ENCODE measurements around the gene ATP6V1A.

ATP6V1A gene

GRCh38 chr3:113825090-113825489 lies 78.3 kb downstream of the ATP6V1A start:
- TF ChIP-seq CTCF (IDR thresholded peaks at IDR 0.05; ENCODE audit: poor library complexity, severe bottlenecking), result no peak
- no peaks in the 10 kb centered on the region for H3K9me3 ChIP-seq (ENCODE audit: severe bottlenecking)
- H3K4me1 ChIP-seq (ENCODE audit: insufficient read depth, poor library complexity, severe bottlenecking), result peaks cover 1% of the 10 kb centered on the region
- H3K27me3 ChIP-seq (ENCODE audit: insufficient read depth, poor library complexity, severe bottlenecking), result no peaks in the 10 kb centered on the region
- ATAC-seq (ENCODE audit: low read depth) (peak; percentile 19; the same call in 1 of the 3 replicates), DNase-seq (ENCODE audit: low spot score) (no peak)
- no peaks in the 10 kb centered on the region for H3K36me3 ChIP-seq (ENCODE audit: low read depth)
- no peak overlapping the region for H3K27ac ChIP-seq (ENCODE audit: poor library complexity, severe bottlenecking)
- H3K4me3 ChIP-seq (ENCODE audit: severe bottlenecking), result no peak overlapping the region

GRCh38 chr3:113828600-113828999 lies 81.8 kb downstream of the ATP6V1A start:
- Histone ChIP-seq H3K4me3 (ENCODE audit: severe bottlenecking) (no peak overlapping the region), H3K36me3 (ENCODE audit: low read depth) (no peaks in the 10 kb centered on the region), H3K9me3 (ENCODE audit: severe bottlenecking) (no peaks in the 10 kb centered on the region), H3K27ac (ENCODE audit: poor library complexity, severe bottlenecking) (no peak overlapping the region), H3K27me3 (ENCODE audit: insufficient read depth, poor library complexity, severe bottlenecking) (no peaks in the 10 kb centered on the region), H3K4me1 (ENCODE audit: insufficient read depth, poor library complexity, severe bottlenecking) (peaks cover 11% of the 10 kb centered on the region)
- ATAC-seq (ENCODE audit: low read depth) (no peak), DNase-seq (ENCODE audit: low spot score) (no peak)
- TF ChIP-seq CTCF (IDR thresholded peaks at IDR 0.05; ENCODE audit: poor library complexity, severe bottlenecking), result no peak

GRCh38 chr3:113829576-113830354 lies 82.9 kb downstream of the ATP6V1A start:
- H3K27ac ChIP-seq (ENCODE audit: poor library complexity, severe bottlenecking), result peak overlapping the region; percentile 67
- H3K4me1 ChIP-seq (ENCODE audit: insufficient read depth, poor library complexity, severe bottlenecking), result peaks cover 11% of the 10 kb centered on the region
- ATAC-seq (ENCODE audit: low read depth), result no peak
- no peak for TF ChIP-seq CTCF (IDR thresholded peaks at IDR 0.05; ENCODE audit: poor library complexity, severe bottlenecking)
- no peaks in the 10 kb centered on the region for H3K27me3 ChIP-seq (ENCODE audit: insufficient read depth, poor library complexity, severe bottlenecking)
- no peaks in the 10 kb centered on the region for H3K9me3 ChIP-seq (ENCODE audit: severe bottlenecking)
- H3K36me3 ChIP-seq (ENCODE audit: low read depth), result no peaks in the 10 kb centered on the region
- no peak for DNase-seq (ENCODE audit: low spot score)
- H3K4me3 ChIP-seq (ENCODE audit: severe bottlenecking), result no peak overlapping the region

- Histone ChIP-seq H3K4me3 (ENCODE audit: severe bottlenecking) (no peak overlapping the region), H3K4me1 (ENCODE audit: insufficient read depth, poor library complexity, severe bottlenecking) (peaks cover 20% of the 10 kb centered on the region), H3K36me3 (ENCODE audit: low read depth) (no peaks in the 10 kb centered on the region), H3K9me3 (ENCODE audit: severe bottlenecking) (no peaks in the 10 kb centered on the region), H3K27me3 (ENCODE audit: insufficient read depth, poor library complexity, severe bottlenecking) (no peaks in the 10 kb centered on the region), H3K27ac (ENCODE audit: poor library complexity, severe bottlenecking) (peak overlapping the region; percentile 67)
- DNase-seq (ENCODE audit: low spot score) (no peak), ATAC-seq (ENCODE audit: low read depth) (no peak)
- TF ChIP-seq CTCF (IDR thresholded peaks at IDR 0.05; ENCODE audit: poor library complexity, severe bottlenecking), result no peak
These were observed 84.2 kb downstream of the ATP6V1A start for GRCh38 chr3:113831103-113831355.

GRCh38 chr3:113832477-113833164 lies 85.8 kb downstream of the ATP6V1A start:
- H3K9me3 ChIP-seq (ENCODE audit: severe bottlenecking), result no peaks in the 10 kb centered on the region
- DNase-seq (ENCODE audit: low spot score) (no peak), ATAC-seq (ENCODE audit: low read depth) (no peak)
- H3K4me3 ChIP-seq (ENCODE audit: severe bottlenecking), result no peak overlapping the region
- peaks cover 20% of the 10 kb centered on the region for H3K4me1 ChIP-seq (ENCODE audit: insufficient read depth, poor library complexity, severe bottlenecking)
- no peaks in the 10 kb centered on the region for H3K36me3 ChIP-seq (ENCODE audit: low read depth)
- no peak for TF ChIP-seq CTCF (IDR thresholded peaks at IDR 0.05; ENCODE audit: poor library complexity, severe bottlenecking)
- no peaks in the 10 kb centered on the region for H3K27me3 ChIP-seq (ENCODE audit: insufficient read depth, poor library complexity, severe bottlenecking)
- H3K27ac ChIP-seq (ENCODE audit: poor library complexity, severe bottlenecking), result no peak overlapping the region
